Liver (tissue), 3 donors: ENCODE data around the gene AP1G1.

Source experiments
- EGR1 ChIP-seq, 2 donors: IDR thresholded peaks; 2 replicates each; pipeline ENCODE4 v1.6.1; 2016 to 2018; ENCODE audit warnings: antibody characterized with exemption in 2 of 2, low read depth in 2 of 2
- GABPA ChIP-seq, 2 donors: IDR thresholded peaks in 1 of 2; conservative IDR thresholded peaks in 1 of 2; 2 replicates each; pipeline ENCODE4 v1.6.1; 2016; ENCODE audit warnings: antibody characterized with exemption in 2 of 2, mild to moderate bottlenecking in 1 of 2, moderate library complexity in 1 of 2
- HNF4G ChIP-seq: IDR thresholded peaks from 2 replicates; pipeline ENCODE4 v1.6.1; 2016; ENCODE audit warnings: antibody characterized with exemption
- JUND ChIP-seq, 2 donors: IDR thresholded peaks; 2 replicates each; pipeline ENCODE4 v1.6.1; 2016; ENCODE audit warnings: antibody characterized with exemption in 2 of 2
- NR2F2 ChIP-seq: IDR thresholded peaks from 2 replicates; pipeline ENCODE4 v1.6.1; 2016; ENCODE audit warnings: antibody characterized with exemption
- RAD21 ChIP-seq, 2 donors: IDR thresholded peaks; 2 replicates each; pipeline ENCODE4 v1.6.1; 2016; ENCODE audit warnings: antibody characterized with exemption in 2 of 2, mild to moderate bottlenecking in 2 of 2
- SP1 ChIP-seq: IDR thresholded peaks from 2 replicates; pipeline ENCODE4 v1.6.1; 2018; ENCODE audit warnings: antibody characterized with exemption, mild to moderate bottlenecking
- TAF1 ChIP-seq: conservative IDR thresholded peaks from 2 replicates; pipeline ENCODE4 v1.6.1; 2016; ENCODE audit warnings: antibody characterized with exemption, mild to moderate bottlenecking
- YY1 ChIP-seq: IDR thresholded peaks from 2 replicates; pipeline ENCODE4 v1.6.1; 2016; ENCODE audit warnings: antibody characterized with exemption, mild to moderate bottlenecking
- TF ChIP-seq, protein P1 (sequence below): fragments of 150-350 bp; IDR thresholded peaks from 2 replicates; pipeline ENCODE4 v1.5.1; 2017; ENCODE audit warnings: improper control_type of control experiment, low read depth, low read length; ENCODE audit not compliant: missing input control
- TF ChIP-seq, protein P2 (sequence below): IDR thresholded peaks from 2 replicates; pipeline ENCODE4 v1.6.1; 2016; ENCODE audit warnings: antibody characterized with exemption, mild to moderate bottlenecking
- donor health status: healthy.
- donor health status: healthy.

DNA sequence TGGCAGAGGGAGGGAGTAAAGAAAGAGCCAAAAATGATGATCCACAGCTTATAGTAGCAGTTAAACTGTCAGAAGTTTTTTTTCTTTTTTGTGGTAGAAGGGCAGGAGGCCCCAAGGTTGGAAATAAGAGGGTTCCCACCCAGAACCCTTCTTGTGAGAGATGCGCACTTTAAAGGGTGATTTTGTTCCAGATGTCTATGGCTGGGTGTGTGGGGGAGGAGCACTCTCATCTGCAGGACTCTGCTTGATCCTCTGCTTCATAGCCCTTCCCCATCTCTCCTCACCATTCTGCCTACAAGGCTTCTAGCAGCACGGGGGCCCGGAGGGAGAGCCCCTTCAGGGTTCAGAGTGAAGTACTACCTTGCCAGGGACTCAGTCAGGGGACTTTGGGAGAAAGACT lies 43.5 kb upstream of the AP1G1 start:
- TF ChIP-seq, protein P1, sequence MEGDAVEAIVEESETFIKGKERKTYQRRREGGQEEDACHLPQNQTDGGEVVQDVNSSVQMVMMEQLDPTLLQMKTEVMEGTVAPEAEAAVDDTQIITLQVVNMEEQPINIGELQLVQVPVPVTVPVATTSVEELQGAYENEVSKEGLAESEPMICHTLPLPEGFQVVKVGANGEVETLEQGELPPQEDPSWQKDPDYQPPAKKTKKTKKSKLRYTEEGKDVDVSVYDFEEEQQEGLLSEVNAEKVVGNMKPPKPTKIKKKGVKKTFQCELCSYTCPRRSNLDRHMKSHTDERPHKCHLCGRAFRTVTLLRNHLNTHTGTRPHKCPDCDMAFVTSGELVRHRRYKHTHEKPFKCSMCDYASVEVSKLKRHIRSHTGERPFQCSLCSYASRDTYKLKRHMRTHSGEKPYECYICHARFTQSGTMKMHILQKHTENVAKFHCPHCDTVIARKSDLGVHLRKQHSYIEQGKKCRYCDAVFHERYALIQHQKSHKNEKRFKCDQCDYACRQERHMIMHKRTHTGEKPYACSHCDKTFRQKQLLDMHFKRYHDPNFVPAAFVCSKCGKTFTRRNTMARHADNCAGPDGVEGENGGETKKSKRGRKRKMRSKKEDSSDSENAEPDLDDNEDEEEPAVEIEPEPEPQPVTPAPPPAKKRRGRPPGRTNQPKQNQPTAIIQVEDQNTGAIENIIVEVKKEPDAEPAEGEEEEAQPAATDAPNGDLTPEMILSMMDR, result no peak
- TF ChIP-seq JUND (IDR thresholded peaks at IDR 0.05), result no peak
- TF ChIP-seq SP1, result no peak
- no peak for TF ChIP-seq YY1
- no peak for TF ChIP-seq TAF1
- TF ChIP-seq, protein P2, sequence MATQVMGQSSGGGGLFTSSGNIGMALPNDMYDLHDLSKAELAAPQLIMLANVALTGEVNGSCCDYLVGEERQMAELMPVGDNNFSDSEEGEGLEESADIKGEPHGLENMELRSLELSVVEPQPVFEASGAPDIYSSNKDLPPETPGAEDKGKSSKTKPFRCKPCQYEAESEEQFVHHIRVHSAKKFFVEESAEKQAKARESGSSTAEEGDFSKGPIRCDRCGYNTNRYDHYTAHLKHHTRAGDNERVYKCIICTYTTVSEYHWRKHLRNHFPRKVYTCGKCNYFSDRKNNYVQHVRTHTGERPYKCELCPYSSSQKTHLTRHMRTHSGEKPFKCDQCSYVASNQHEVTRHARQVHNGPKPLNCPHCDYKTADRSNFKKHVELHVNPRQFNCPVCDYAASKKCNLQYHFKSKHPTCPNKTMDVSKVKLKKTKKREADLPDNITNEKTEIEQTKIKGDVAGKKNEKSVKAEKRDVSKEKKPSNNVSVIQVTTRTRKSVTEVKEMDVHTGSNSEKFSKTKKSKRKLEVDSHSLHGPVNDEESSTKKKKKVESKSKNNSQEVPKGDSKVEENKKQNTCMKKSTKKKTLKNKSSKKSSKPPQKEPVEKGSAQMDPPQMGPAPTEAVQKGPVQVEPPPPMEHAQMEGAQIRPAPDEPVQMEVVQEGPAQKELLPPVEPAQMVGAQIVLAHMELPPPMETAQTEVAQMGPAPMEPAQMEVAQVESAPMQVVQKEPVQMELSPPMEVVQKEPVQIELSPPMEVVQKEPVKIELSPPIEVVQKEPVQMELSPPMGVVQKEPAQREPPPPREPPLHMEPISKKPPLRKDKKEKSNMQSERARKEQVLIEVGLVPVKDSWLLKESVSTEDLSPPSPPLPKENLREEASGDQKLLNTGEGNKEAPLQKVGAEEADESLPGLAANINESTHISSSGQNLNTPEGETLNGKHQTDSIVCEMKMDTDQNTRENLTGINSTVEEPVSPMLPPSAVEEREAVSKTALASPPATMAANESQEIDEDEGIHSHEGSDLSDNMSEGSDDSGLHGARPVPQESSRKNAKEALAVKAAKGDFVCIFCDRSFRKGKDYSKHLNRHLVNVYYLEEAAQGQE, result no peak
- no peak for TF ChIP-seq HNF4G
- no peak for TF ChIP-seq NR2F2
- TF ChIP-seq GABPA (IDR thresholded peaks at IDR 0.05 in 1 of 2, conservative IDR thresholded peaks at IDR 0.05 in 1 of 2), result no peak
- TF ChIP-seq EGR1 (IDR thresholded peaks at IDR 0.05; ENCODE audit: low read depth in 2 of 2), result no peak
- TF ChIP-seq RAD21 (IDR thresholded peaks at IDR 0.05), result no peak
